ENCODE results near the gene UQCRQ. TPM values are rescaled to one million over a fixed set of nuclear protein-coding genes. Genes with fewer than 3 reads are reported as not detected.

Gene UQCRQ
- total and polyA plus RNA-seq, 9 of the 15 experiments (the other 6 are each of a cell fraction or from before 2014, with no cell fraction given): 235 to 2,421 (median 883) TPM

- no peak for TF ChIP-seq TARDBP (IDR thresholded peaks at IDR 0.05)
- TF ChIP-seq SMARCC2 (IDR thresholded peaks at IDR 0.05; ENCODE audit: low read depth): no peak
- TF ChIP-seq HDGF (IDR thresholded peaks at IDR 0.05): no peak
- no peak for TF ChIP-seq XRCC4 (IDR thresholded peaks at IDR 0.05; ENCODE audit: extremely low read depth, insufficient read depth, insufficient read length)
- TF ChIP-seq SIRT6 (IDR thresholded peaks at IDR 0.05; ENCODE audit: low read depth, low read length): no peak
- no peak for TF ChIP-seq THRA (IDR thresholded peaks at IDR 0.05)
- TF ChIP-seq HSF4 (CRISPR knock-in tag; IDR thresholded peaks at IDR 0.05; ENCODE audit: borderline replicate concordance): no peak
- TF ChIP-seq, protein P1, sequence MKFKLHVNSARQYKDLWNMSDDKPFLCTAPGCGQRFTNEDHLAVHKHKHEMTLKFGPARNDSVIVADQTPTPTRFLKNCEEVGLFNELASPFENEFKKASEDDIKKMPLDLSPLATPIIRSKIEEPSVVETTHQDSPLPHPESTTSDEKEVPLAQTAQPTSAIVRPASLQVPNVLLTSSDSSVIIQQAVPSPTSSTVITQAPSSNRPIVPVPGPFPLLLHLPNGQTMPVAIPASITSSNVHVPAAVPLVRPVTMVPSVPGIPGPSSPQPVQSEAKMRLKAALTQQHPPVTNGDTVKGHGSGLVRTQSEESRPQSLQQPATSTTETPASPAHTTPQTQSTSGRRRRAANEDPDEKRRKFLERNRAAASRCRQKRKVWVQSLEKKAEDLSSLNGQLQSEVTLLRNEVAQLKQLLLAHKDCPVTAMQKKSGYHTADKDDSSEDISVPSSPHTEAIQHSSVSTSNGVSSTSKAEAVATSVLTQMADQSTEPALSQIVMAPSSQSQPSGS (CRISPR knock-in tag; IDR thresholded peaks at IDR 0.05): no peak
- no peak for TF ChIP-seq TAF7 (tag; IDR thresholded peaks at IDR 0.05)
- TF ChIP-seq HLTF (IDR thresholded peaks at IDR 0.05): no peak
- no peak for TF ChIP-seq SRSF1 (IDR thresholded peaks at IDR 0.05; ENCODE audit: low read depth, low read length)
- no peak for TF ChIP-seq BRF1 (IDR thresholded peaks at IDR 0.05; ENCODE audit: borderline replicate concordance, extremely low read depth, insufficient read length)
- TF ChIP-seq, protein P2, sequence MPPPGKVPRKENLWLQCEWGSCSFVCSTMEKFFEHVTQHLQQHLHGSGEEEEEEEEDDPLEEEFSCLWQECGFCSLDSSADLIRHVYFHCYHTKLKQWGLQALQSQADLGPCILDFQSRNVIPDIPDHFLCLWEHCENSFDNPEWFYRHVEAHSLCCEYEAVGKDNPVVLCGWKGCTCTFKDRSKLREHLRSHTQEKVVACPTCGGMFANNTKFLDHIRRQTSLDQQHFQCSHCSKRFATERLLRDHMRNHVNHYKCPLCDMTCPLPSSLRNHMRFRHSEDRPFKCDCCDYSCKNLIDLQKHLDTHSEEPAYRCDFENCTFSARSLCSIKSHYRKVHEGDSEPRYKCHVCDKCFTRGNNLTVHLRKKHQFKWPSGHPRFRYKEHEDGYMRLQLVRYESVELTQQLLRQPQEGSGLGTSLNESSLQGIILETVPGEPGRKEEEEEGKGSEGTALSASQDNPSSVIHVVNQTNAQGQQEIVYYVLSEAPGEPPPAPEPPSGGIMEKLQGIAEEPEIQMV (tag; conservative IDR thresholded peaks at IDR 0.05; ENCODE audit: low read depth): no peak
- TF ChIP-seq ATF4 (CRISPR knock-in tag; IDR thresholded peaks at IDR 0.05): no peak
- TF ChIP-seq C11orf30 (IDR thresholded peaks at IDR 0.05; ENCODE audit: low read depth): no peak
- no peak for TF ChIP-seq CLOCK (CRISPR knock-in tag; IDR thresholded peaks at IDR 0.05; ENCODE audit: borderline replicate concordance)
- no peak for TF ChIP-seq NR3C1 (CRISPR knock-in tag; IDR thresholded peaks at IDR 0.05)
- TF ChIP-seq THAP12 (CRISPR knock-in tag; IDR thresholded peaks at IDR 0.05): no peak
- TF ChIP-seq LARP7 (IDR thresholded peaks at IDR 0.05): no peak
Measured at GRCh38 chr5:132820162-132820754, 46.2 kb upstream of the UQCRQ start (continued).
